WTC11 (cell line): ENCODE data around the gene TMEM179. TPM values are rescaled to one million over a fixed set of nuclear protein-coding genes. Genes with fewer than 3 reads are reported as not detected.

Experiments
- ATAC-seq: fragments of 200-7000 bp; cut with Tn5 transposase; 2 replicates; pipeline ENCODE4 v1.10.0; 2021; ENCODE audit warnings: mild to moderate bottlenecking, moderate library complexity
- CTCF ChIA-PET: fragments of 300-600 bp; sonication (Branson Sonifier 250); formaldehyde crosslinking; loops from one replicate; lab custom pipeline; 2021; ENCODE audit warnings: antibody characterized with exemption; lab: Charles Lee
- POLR2A ChIA-PET: fragments of 350-600 bp; sonication (Branson Sonifier 250); formaldehyde crosslinking; loops from one replicate; lab custom pipeline; 2021; ENCODE audit warnings: antibody characterized with exemption; lab: Charles Lee
- DNase-seq: peaks from one replicate; pipeline ENCODE4 v3.0.0; 2021; ENCODE audit warnings: low spot score
- H3K27ac Mint-ChIP-seq: 2 replicates; pipeline ENCODE4 v1.8.0; 2021; ENCODE audit warnings: mixed read lengths
- H3K27me3 Mint-ChIP-seq: 2 replicates; pipeline ENCODE4 v1.8.0; 2021; ENCODE audit warnings: low read depth, mild to moderate bottlenecking, moderate library complexity, mixed read lengths
- H3K36me3 Mint-ChIP-seq: 2 replicates; pipeline ENCODE4 v1.8.0; 2021; ENCODE audit warnings: mixed read lengths
- H3K4me1 Mint-ChIP-seq: 2 replicates; pipeline ENCODE4 v1.8.0; 2022; ENCODE audit warnings: mixed read lengths
- H3K4me3 Mint-ChIP-seq: 2 replicates; pipeline ENCODE4 v1.8.0; 2021; ENCODE audit warnings: mild to moderate bottlenecking, moderate library complexity, mixed read lengths
- H3K9me3 Mint-ChIP-seq: 2 replicates; pipeline ENCODE4 v1.8.0; 2021; ENCODE audit warnings: mixed read lengths
- AFF4 ChIP-seq: sonication (generic); formaldehyde crosslinking; IDR thresholded peaks from 2 replicates; pipeline ENCODE4 v1.8.1; 2023; ENCODE audit warnings: mild to moderate bottlenecking, missing genetic modification reagents, borderline replicate concordance
- ARID4B ChIP-seq: sonication (generic); formaldehyde crosslinking; IDR thresholded peaks from 2 replicates; pipeline ENCODE4 v1.8.0; 2023; ENCODE audit warnings: missing genetic modification reagents, mild to moderate bottlenecking, borderline replicate concordance
- ATF2 ChIP-seq: sonication (generic); formaldehyde crosslinking; IDR thresholded peaks from 2 replicates; pipeline ENCODE4 v1.8.1; 2022; ENCODE audit warnings: low read depth, missing genetic modification reagents, borderline replicate concordance
- CREB1 ChIP-seq: sonication (generic); formaldehyde crosslinking; IDR thresholded peaks from 2 replicates; pipeline ENCODE4 v1.8.0; 2023; ENCODE audit warnings: mild to moderate bottlenecking, missing genetic modification reagents
- E2F1 ChIP-seq: sonication (generic); formaldehyde crosslinking; IDR thresholded peaks from 2 replicates; pipeline ENCODE4 v1.8.0; 2022; ENCODE audit warnings: mild to moderate bottlenecking, missing genetic modification reagents
- ETV6 ChIP-seq: sonication (generic); formaldehyde crosslinking; IDR thresholded peaks from 2 replicates; pipeline ENCODE4 v1.8.1; 2022; ENCODE audit warnings: mild to moderate bottlenecking, missing genetic modification reagents
- FOXJ3 ChIP-seq: sonication (generic); formaldehyde crosslinking; IDR thresholded peaks from 2 replicates; pipeline ENCODE4 v1.9.0; 2021; ENCODE audit warnings: missing genetic modification reagents, mild to moderate bottlenecking, borderline replicate concordance
- GABPB1 ChIP-seq: sonication (generic); formaldehyde crosslinking; IDR thresholded peaks from 2 replicates; pipeline ENCODE4 v1.8.1; 2023; ENCODE audit warnings: mild to moderate bottlenecking, missing genetic modification reagents
- GRHL2 ChIP-seq: fragments of 250-450 bp; sonication (Bioruptor Pico); IDR thresholded peaks from 2 replicates; pipeline ENCODE4 v1.8.0; 2022; ENCODE audit warnings: mild to moderate bottlenecking, moderate library complexity; ENCODE audit not compliant: insufficient replicate concordance, severe bottlenecking
- IRF1 ChIP-seq: sonication (generic); formaldehyde crosslinking; IDR thresholded peaks from 2 replicates; pipeline ENCODE4 v1.8.0; 2023; ENCODE audit warnings: missing genetic modification reagents
- MYBL2 ChIP-seq: sonication (generic); formaldehyde crosslinking; IDR thresholded peaks from 2 replicates; pipeline ENCODE4 v1.8.1; 2023; ENCODE audit warnings: mild to moderate bottlenecking, moderate library complexity, missing genetic modification reagents
- SOX15 ChIP-seq: fragments of 250-450 bp; sonication (Bioruptor Pico); IDR thresholded peaks from 2 replicates; pipeline ENCODE4 v1.9.0; 2021; ENCODE audit warnings: mild to moderate bottlenecking
- ZBTB43 ChIP-seq: sonication (generic); formaldehyde crosslinking; IDR thresholded peaks from 2 replicates; pipeline ENCODE4 v1.8.1; 2023; ENCODE audit warnings: mild to moderate bottlenecking, missing genetic modification reagents
- ZNF219 ChIP-seq: sonication (generic); formaldehyde crosslinking; IDR thresholded peaks from 2 replicates; pipeline ENCODE4 v1.8.0; 2023; ENCODE audit warnings: missing genetic modification reagents, mild to moderate bottlenecking, borderline replicate concordance
- total RNA-seq: library from RNA; stranded (reverse); gene quantifications from 3 replicates; pipeline ENCODE4 v1.2.3, GENCODE V29; 2021

Gene TMEM179
- total RNA-seq, 1 experiment from 2014 or later: 2.4 TPM

- TF ChIP-seq SOX15: no peak
- no peak for TF ChIP-seq MYBL2
- no peak for TF ChIP-seq AFF4 (CRISPR knock-in tag)
- TF ChIP-seq ARID4B (CRISPR knock-in tag): no peak
- no peak for TF ChIP-seq ATF2 (CRISPR knock-in tag)
- TF ChIP-seq CREB1 (CRISPR knock-in tag): no peak
- no peak for TF ChIP-seq ZNF219
- no peak for TF ChIP-seq FOXJ3
- TF ChIP-seq GRHL2 (CRISPR knock-in tag): no peak
These were observed 12.9 kb downstream of the TMEM179 start (continued) for GRCh38 chr14:104591506-104592291.

GRCh38 chr14:104591031-104591430 lies 13.5 kb downstream of the TMEM179 start:
- Mint-ChIP-seq H3K27me3 (no peaks in the 10 kb centered on the region), H3K4me1 (no peaks in the 10 kb centered on the region), H3K4me3 (no peak overlapping the region), H3K27ac (no peak overlapping the region), H3K9me3 (no peaks in the 10 kb centered on the region), H3K36me3 (no peaks in the 10 kb centered on the region)
- CTCF ChIA-PET: interaction anchor here (0.9 to 1.2 kb wide), 2 partner anchors 8 to 453 kb away, joined by 3 to 4 read pairs; no protein-coding TSS in a partner anchor
- POLR2A ChIA-PET: no interaction called here
- ATAC-seq (no peak), DNase-seq (no peak)
- TF ChIP-seq FOXJ3 (no peak), ZBTB43 (CRISPR knock-in tag) (no peak), ETV6 (CRISPR knock-in tag) (no peak), IRF1 (CRISPR knock-in tag) (no peak), GABPB1 (CRISPR knock-in tag) (no peak), E2F1 (CRISPR knock-in tag) (no peak), AFF4 (CRISPR knock-in tag) (no peak)
